ENCODE data around the gene LZTR1. TPM values are rescaled to one million over a fixed set of nuclear protein-coding genes. Genes with fewer than 3 reads are reported as not detected.

Gene LZTR1
- total and polyA plus RNA-seq, 2 of the 8 experiments (the other 6 are each of a cell fraction or from before 2014, with no cell fraction given) = 22.3 to 31.0 TPM

DNA sequence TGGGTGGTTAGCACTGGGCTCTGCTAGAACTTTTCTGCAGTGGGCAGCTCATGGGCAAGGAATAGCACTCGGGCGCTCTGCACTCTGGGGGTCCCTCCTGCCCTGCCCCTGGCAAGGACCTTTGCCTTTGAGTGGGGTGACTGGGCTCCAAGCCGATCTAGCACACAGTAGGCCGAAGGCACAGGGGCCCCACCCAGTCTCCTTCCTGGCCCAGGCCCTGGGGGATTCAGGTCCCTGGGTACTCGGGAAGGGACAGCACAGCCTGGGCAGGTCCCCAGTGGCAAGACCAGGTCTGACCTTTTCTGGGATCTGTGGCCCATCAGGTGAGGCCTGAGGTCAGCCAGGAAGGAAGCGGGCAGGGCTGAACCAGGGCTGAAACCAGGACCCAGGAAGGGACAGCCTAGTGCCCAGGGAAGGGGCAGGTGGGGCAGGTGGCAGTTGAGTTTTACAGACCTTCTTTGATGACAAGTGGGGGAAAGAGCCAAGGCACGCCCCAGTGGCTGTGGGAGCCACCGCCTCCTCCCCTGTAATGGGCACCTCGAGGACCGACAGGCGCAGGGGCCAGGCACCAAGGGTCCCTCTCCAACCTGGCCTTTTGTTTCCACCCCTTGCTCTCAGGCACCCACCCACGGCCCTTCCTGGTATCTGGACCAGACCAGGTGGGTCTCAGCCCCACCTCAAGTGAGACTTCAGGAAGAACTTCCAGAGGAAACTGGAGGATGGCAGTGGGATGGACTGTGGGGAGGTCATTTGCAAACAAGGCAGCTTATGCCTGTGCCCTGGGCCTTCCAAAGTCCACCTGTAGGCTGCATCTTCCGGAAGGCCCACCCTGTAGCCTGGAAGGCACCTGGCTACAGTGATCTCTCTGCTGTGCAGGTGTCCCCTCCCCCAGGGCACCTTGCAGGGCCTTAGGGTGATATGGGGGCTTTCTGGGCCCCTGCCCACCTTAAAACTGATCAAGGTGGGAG, 15.9 kb upstream of the LZTR1 start:
- Histone ChIP-seq H3K9ac (replicated peaks in 1 of 4; ENCODE audit: extremely low read depth in 1 of 4, low read depth in 3 of 4, low read length in 3 of 4) (no peak overlapping the region), H3K23ac (ENCODE audit: insufficient read length) (no peak overlapping the region), H3K79me2 (ENCODE audit: control insufficient read depth in 1 of 2, insufficient read depth in 2 of 2, low read length in 2 of 2) (no peaks in the 10 kb centered on the region), H3K4me1 (replicated peaks in 1 of 4; ENCODE audit: control insufficient read depth in 3 of 4, insufficient read depth in 4 of 4, low read length in 3 of 4) (peaks cover 0 to 18% (median 12%) of the 10 kb centered on the region in 4 experiments; a peak in 6 of 7 replicates), H4K20me1 (replicated peaks in 1 of 2; ENCODE audit: control insufficient read depth in 1 of 2, insufficient read depth in 2 of 2, low read length in 2 of 2) (peaks cover 6 to 11% of the 10 kb centered on the region in 2 experiments), H3K36me3 (ENCODE audit: control insufficient read depth in 2 of 4, insufficient read depth in 4 of 4, low read length in 3 of 4) (no peaks in the 10 kb centered on the region), H3K4ac (replicated peaks; ENCODE audit: insufficient read length, low read depth, low read length) (no peak overlapping the region), H4K5ac (ENCODE audit: insufficient read length, low read depth, low read length) (no peak overlapping the region), H4K8ac (ENCODE audit: extremely low read depth, insufficient read depth, low read length) (peak overlapping the region; percentile 59), H3K14ac (ENCODE audit: insufficient read length) (no peak overlapping the region), H2BK15ac (ENCODE audit: low read length) (no peak overlapping the region), H2AFZ (ENCODE audit: low read length) (no peak overlapping the region), H3K27me3 (replicated peaks in 1 of 4; ENCODE audit: control insufficient read depth in 3 of 4, extremely low read depth in 1 of 4, insufficient read depth in 3 of 4, low read length in 3 of 4) (peaks cover 34 to 70% (median 60%) of the 10 kb centered on the region in 4 experiments), H2BK5ac (ENCODE audit: low read depth, low read length) (no peak overlapping the region), H2AK5ac (ENCODE audit: low read depth, low read length) (no peak overlapping the region), H4K91ac (replicated peaks; ENCODE audit: insufficient read length, low read length) (no peak overlapping the region), H3K4me2 (ENCODE audit: insufficient read depth in 1 of 2, low read depth in 2 of 2, low read length in 2 of 2) (peak overlapping the region in 1 of 2 experiments; percentile 62; a peak in 1 of 4 replicates), H3K56ac (replicated peaks; ENCODE audit: insufficient read length, low read depth, low read length) (no peak overlapping the region), H3K23me2 (ENCODE audit: low read depth, low read length) (peaks cover 2% of the 10 kb centered on the region; the same call in 1 of the 2 replicates), H2BK12ac (ENCODE audit: low read depth, low read length) (no peak overlapping the region), H3K27ac (ENCODE audit: low read depth, low read length) (no peak overlapping the region), H2BK120ac (replicated peaks; ENCODE audit: low read depth, low read length) (no peak overlapping the region), H2BK20ac (ENCODE audit: low read length) (no peak overlapping the region), H3K9me3 (ENCODE audit: insufficient read depth in 2 of 2, low read depth in 1 of 2, low read length in 1 of 2) (no peaks in the 10 kb centered on the region), H3K4me3 (ENCODE audit: extremely low read depth in 1 of 4, insufficient read depth in 2 of 4, low read depth in 3 of 4, low read length in 4 of 4) (no peak overlapping the region), H3K79me1 (ENCODE audit: low read depth, low read length) (no peaks in the 10 kb centered on the region), H3K18ac (ENCODE audit: extremely low read depth, low read length) (no peak overlapping the region)
- ChIA-PET CTCF (ENCODE audit: partially characterized antibody) (interaction anchor here (0.8 to 10.9 kb wide), 6 partner anchors 9 to 183 kb away, joined by 3 to 115 read pairs (median 4); no protein-coding TSS in a partner anchor), POLR2A (ENCODE audit: partially characterized antibody) (interaction anchor here (0.6 to 2.3 kb wide), 4 partner anchors 15 to 80 kb away, joined by 3 to 7 read pairs (median 4); partner anchors contain the start of gene LZTR1)
- no peak for DNase-seq (ENCODE audit: low read depth in 1 of 2, low spot score in 2 of 2)
- TF ChIP-seq EZH2 (IDR thresholded peaks at IDR 0.05; ENCODE audit: low read depth, low read length, severe bottlenecking) (peak; percentile 36), NRF1 (IDR thresholded peaks at IDR 0.05; ENCODE audit: low read depth, low read length) (no peak)
- no peak for FAIRE-seq
- 75% methylated on average over 9 of the region's 13 CpGs; no CpG with 5 or more reads in 1 of the 2 experiments for WGBS, 2 experiments (ENCODE audit: extremely low coverage in 1 of 2, insufficient coverage in 1 of 2, insufficient read length in 1 of 2, insufficient replicate concordance in 2 of 2, low coverage in 1 of 2, low lambda C conversion rate in 2 of 2, missing lambda C conversion rate in 1 of 2)
